HL-60 (cell line): Measurements from ENCODE around the gene ABCA8.

Experiments used
- POLR2AphosphoS5 ChIP-seq: IDR thresholded peaks from 2 replicates; pipeline ENCODE4 v1.6.1; 2012; ENCODE audit warnings: low read depth
- TF ChIP-seq, protein P1 (sequence below): IDR thresholded peaks from 2 replicates; pipeline ENCODE4 v1.6.1; 2012; ENCODE audit warnings: low read depth; ENCODE audit not compliant: insufficient replicate concordance
- TF ChIP-seq, protein P2 (sequence below): IDR thresholded peaks from one replicate; pipeline ENCODE4 v1.5.1; 2011; ENCODE audit warnings: low read length, control low read depth, inconsistent platforms; ENCODE audit not compliant: insufficient read depth

DNA sequence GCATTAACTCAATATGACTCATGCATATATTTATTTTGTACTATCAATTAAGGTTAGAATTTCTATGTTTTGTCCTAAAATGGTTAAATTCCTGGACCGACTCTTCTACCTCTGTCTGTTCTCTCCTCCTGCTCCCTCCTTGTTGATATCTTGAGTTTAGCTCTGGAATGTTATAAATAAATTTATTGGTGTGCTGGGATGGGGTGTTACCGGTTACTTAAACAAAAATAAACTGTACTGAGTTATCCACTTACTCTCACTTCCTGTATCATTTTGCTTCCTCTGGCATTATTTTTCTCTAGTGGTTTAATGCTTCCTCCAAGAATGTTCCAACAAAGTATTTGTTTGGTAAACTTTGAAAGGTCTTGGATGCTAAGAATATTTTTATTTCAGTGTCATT is 120.1 kb downstream of the ABCA8 start:
- TF ChIP-seq, protein P1, sequence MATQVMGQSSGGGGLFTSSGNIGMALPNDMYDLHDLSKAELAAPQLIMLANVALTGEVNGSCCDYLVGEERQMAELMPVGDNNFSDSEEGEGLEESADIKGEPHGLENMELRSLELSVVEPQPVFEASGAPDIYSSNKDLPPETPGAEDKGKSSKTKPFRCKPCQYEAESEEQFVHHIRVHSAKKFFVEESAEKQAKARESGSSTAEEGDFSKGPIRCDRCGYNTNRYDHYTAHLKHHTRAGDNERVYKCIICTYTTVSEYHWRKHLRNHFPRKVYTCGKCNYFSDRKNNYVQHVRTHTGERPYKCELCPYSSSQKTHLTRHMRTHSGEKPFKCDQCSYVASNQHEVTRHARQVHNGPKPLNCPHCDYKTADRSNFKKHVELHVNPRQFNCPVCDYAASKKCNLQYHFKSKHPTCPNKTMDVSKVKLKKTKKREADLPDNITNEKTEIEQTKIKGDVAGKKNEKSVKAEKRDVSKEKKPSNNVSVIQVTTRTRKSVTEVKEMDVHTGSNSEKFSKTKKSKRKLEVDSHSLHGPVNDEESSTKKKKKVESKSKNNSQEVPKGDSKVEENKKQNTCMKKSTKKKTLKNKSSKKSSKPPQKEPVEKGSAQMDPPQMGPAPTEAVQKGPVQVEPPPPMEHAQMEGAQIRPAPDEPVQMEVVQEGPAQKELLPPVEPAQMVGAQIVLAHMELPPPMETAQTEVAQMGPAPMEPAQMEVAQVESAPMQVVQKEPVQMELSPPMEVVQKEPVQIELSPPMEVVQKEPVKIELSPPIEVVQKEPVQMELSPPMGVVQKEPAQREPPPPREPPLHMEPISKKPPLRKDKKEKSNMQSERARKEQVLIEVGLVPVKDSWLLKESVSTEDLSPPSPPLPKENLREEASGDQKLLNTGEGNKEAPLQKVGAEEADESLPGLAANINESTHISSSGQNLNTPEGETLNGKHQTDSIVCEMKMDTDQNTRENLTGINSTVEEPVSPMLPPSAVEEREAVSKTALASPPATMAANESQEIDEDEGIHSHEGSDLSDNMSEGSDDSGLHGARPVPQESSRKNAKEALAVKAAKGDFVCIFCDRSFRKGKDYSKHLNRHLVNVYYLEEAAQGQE: no peak
- TF ChIP-seq, protein P2, sequence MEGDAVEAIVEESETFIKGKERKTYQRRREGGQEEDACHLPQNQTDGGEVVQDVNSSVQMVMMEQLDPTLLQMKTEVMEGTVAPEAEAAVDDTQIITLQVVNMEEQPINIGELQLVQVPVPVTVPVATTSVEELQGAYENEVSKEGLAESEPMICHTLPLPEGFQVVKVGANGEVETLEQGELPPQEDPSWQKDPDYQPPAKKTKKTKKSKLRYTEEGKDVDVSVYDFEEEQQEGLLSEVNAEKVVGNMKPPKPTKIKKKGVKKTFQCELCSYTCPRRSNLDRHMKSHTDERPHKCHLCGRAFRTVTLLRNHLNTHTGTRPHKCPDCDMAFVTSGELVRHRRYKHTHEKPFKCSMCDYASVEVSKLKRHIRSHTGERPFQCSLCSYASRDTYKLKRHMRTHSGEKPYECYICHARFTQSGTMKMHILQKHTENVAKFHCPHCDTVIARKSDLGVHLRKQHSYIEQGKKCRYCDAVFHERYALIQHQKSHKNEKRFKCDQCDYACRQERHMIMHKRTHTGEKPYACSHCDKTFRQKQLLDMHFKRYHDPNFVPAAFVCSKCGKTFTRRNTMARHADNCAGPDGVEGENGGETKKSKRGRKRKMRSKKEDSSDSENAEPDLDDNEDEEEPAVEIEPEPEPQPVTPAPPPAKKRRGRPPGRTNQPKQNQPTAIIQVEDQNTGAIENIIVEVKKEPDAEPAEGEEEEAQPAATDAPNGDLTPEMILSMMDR: no peak
- TF ChIP-seq POLR2AphosphoS5: no peak
